HS-27A (cell line): Measurements from ENCODE around the gene SOHLH1.

Experiments
- DNase-seq: peaks from one replicate; pipeline ENCODE4 v3.0.0-alpha.2; 2012; ENCODE audit warnings: low read depth, missing footprints

Gene SOHLH1

DNA sequence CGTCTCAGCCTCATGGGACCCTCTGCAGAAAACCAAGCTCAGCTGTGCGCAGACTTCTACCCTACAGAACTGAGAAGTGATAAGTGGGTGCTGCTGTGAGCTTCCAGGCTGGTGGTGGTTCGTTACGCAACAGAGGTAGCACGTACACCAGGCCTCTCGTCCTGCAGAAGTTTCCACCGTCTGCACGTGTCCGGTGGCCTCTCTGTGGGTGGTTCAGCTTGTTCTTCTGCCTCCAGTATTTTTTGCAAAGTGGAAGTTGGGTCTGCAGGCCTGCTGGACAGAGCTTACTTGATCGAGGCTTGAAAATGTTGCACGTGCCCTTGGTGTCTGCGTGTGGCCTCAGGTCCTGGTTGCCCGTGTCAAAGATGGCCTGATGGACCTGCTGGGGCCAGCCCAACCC is 30.2 kb upstream of the SOHLH1 start:
- DNase-seq: no peak

DNA sequence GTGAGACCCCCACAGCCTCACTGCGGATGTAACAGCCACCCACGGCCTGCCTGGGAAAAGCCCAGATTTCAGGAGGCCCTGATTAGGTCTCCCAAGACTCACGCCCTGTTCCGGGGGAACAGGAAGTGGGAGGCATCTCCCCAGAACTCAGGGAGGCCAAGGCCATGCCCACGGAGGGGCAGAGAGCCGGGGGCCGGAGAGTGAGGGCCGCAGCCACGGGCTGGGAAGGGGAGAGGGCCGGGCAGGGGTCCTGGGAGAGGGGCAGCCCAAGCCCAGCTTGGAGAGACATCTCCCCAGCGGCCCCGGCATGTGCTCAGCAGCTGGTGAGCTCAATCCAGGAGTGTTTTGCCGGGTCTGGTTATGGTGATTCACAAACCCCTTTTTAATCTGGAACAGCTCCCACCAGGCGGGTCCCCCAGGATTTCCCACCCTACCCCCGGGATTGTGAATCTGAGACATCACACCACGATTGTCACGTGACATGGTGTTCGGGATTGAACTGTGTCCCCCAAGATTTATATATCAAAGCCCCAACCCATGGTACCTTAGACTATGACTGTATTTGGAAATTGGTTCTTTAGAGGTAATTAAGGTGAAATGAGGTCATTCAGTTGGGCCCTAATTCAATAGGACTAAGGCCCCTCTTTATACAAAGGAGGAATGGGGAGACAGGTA is 29.3 kb upstream of the SOHLH1 start:
- no peak for DNase-seq

DNA sequence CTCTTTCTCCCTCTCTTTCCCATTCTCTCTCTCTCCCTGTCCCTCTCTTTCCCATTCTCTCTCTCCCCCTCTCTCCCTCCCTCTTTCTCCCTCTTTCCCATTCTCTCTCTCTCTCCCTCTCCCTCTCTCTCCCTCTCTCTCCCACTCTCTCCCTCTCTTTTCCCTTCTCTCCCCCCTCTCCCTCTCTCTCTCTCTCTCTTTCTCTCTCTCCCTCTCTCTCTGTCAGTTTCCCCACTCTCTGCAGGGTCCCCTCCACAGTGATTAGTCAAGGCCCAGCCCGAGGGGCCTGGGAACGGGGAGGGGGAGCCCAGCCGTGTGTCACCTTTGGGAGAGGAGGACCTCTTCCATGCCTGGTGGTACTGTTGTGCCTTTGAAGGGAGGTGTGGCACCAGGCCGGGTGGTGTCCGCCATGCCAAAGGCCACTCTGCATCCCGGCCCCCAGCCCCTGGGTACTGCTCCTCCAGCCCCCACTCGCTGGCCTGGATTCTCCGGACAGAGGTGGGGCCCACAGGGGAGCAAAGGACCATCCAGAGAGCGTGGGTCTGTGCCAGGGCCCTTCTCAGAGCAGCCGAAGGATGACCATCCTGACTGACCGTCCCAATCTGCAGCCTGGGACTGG is 28.1 kb upstream of the SOHLH1 start:
- DNase-seq: no peak

DNA sequence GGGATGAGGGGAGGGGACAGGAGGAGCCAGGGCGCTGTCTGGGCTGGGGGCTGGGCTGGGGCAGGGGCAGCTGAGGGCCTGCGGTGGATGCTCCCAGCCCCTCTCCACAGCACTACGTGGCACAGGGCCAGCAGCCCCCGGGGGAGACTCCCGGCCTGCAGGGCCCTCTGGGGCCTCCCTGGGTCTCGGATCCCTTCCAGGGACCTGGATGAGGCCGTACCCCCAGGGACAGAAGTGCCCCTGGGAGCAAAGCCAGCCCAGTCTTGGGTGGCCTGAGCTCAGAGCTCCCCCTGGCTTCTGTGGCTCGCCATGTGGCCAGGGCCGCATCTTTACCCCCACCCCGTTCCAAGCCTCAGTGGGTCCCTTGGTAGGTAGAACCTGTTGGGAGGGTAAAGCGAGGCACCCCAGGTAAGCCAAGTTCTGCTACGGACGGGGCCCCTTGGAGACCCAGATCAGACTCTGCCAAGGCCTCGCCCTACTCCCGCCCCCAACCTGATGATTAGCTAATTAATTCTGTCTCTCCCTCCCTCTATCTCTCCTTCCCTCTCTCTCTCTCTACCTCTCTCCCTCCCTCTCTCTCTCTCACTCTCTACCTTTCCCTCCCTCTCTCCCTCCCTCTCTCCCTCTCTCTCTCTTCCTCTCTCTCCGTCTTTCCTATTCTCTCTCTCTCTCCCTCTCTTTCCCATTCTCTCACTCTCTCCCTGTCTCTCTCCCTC is 27.0 kb upstream of the SOHLH1 start:
- no peak for DNase-seq

DNA sequence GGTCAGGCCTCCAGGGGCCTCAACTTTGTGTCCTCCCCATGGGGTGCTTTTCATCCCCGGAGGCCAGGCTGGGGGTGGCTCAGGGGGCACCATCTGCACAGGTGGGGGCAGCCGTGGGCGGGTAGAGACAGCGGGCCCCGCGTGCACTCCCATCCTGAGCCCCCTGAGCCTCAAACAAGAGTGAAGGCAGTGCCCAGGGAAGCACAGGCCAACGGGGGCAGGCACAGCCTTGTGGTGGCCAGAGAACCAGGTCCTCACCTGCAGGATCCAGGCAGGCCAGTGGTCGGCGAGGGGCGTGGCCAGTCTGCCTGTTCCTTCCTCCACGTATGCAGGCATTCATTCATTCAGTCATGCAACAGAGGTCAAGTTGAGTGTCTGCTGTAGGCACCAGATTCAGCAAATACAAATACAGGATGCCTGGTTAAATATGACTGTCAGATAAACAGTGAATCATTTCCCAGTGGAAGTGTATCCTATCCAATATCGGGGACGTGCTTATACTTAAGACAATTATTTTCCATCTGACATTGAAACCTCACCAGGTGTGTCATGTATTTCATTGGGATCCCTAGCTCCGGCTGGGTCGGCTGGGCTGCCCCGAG is 25.0 kb upstream of the SOHLH1 start:
- DNase-seq: no peak

DNA sequence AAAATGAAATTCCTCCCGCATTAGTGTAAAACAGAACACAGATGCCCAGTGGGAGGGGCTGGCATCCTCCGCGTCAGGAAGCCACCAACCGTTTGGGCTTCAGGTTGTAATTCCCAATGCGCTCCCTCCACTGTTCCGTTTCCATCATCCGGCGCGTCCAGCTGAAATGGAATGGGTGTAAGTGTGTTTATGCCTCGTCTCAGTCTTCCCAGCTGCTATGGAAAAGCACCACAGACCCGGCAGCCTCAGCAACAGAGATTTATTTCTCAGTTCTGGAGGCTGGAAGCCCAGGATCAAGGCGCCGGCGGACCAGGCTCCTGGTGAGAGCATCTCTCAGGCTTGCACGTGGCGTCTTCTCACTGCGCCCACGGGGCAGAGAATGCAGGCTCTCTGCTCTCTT is 23.1 kb upstream of the SOHLH1 start:
- DNase-seq: no peak

DNA sequence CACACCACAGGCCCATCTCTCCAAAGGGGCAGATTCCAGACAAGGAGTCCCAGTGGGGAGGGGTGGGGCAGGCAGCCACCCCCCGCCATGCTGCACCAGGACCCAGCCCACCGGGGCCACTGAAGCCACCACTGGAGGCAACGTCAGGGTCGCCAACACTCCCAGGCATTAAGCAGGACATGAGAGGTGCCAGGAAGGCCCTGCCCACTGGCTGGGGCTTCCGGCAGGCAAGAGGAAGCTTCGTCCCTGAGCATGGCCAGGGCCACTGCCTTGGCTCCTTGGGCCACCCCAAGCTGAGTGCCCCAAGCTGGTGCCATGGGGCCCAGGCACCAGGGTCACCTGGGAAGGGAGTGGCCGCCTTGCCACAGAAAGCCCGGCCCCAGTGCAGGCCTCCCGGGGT is 20.2 kb upstream of the SOHLH1 start:
- DNase-seq: no peak

DNA sequence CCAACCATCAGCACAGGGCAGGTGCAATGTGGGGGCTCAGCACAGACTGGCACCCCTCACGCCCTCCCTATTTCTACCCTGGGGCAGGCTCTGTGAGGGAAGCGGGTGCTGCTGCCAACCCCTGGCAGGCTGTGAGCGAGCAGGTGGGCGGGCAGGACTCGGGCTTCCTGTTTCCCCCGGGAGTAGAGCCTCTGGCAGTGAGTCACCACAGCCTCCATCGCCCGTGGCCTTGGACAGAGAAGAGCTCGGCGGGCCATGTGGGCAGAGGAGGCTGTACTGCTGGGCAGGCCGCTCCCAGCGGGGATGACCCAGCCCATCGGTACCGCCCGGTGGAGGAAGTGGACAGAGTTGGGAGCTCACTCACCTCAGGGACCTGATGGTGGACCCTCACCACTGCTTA is 19.3 kb upstream of the SOHLH1 start:
- no peak for DNase-seq

DNA sequence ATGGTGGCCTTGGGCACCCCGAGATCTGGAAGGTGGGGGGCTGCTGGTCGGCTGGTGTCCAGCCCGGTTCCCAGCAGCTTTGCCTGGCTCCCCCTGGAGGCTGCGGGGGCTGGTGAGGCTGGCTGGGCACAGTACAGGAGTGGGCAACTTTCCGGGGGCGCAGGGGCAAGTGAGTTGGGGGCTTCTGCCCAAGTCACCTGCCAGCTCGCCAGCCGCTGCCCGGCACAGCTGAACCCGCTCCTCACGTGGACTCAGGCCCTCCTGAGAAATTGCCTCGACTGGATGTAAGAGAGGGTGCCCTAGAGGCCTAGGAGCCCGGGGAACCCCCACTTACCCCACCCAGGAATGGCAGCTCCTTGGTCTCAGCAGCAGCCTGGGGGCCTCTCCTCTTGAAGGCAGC is 18.1 kb upstream of the SOHLH1 start:
- no peak for DNase-seq

DNA sequence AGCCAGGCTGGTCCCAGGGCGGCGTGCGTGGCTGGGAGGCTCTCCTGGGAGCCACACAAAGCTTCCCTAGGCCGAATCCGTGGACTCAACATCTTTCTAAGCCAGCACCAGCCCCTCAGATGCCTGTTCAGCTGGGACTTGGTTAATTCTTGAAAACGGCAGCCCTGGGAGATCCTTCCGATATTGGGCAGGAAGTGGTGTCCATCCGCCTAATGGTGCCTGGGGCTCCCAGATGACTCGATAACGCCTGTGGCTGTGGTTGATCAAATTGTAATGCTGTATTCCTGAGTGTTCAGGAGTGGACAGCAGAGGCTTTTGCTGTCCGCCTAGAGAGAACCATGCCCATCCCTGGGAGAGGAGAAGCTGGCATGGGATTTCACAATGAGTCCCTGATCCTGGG is 16.8 kb upstream of the SOHLH1 start:
- no peak for DNase-seq

DNA sequence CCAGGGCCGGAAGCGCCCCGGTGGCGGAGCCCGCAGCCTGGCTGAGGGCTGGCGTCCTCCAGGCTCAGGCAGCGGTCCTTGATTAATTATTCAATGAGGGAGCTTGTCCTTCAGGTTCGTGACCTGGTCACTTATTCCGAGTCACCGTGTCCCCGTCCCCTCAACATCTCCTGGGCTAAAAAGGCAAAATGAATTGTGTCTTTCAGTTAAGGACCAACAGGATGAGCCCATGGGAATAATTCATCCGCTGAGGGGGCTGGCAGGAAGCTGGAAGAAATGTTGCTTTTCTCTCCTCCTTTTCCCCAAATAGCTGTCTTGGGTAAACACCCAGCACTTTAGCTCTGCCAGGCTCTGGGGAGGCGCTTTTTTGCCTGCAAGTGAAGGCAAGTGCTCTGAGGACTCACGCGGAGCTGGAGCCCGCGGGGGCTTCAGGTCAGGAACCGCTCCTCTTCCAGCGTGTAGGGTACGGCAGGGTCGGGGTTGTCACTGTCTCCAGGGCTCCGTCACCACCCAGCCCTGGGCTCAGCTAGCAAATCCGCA is 15.8 kb upstream of the SOHLH1 start:
- DNase-seq: no peak

DNA sequence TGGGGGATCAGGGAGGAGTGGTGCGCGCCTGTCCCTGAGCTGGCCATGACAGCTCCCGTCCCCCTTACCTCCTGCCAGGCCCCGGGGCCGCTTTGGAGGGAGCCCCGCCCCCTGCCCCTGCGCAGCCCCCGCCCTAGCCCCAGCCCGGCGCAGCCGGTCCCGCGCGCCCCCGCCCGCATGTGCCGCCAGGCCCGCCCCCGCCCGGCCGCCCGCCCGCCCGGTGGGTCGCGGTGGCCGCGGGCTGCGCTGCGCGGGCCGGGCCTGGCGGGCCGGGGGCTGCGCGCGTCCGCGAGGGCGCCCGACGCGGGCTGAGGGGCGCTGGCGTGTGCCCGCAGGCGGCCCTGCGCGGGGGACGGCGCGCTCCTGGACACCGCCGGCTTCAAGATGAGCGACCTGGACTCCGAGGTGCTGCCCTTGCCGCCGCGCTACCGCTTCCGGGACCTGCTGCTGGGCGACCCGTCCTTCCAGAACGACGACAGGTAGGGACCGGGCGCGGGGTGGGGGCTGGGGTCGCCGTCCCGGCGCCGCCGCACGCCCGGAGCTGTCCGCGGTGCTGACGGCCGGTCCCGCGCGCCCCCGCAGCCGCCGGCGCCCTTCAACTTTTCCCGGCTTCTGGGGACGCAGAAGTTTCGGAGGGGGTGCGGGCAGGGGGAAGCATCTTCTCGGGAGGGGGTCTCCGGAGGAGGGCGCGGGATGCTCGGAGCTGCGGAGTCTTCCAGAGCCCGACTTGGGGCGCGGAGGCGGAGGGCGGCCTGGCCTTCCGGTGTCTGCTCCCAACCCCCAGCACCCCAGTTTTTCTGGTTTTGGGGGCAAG is 15.2 kb upstream of the SOHLH1 start:
- DNase-seq: no peak

DNA sequence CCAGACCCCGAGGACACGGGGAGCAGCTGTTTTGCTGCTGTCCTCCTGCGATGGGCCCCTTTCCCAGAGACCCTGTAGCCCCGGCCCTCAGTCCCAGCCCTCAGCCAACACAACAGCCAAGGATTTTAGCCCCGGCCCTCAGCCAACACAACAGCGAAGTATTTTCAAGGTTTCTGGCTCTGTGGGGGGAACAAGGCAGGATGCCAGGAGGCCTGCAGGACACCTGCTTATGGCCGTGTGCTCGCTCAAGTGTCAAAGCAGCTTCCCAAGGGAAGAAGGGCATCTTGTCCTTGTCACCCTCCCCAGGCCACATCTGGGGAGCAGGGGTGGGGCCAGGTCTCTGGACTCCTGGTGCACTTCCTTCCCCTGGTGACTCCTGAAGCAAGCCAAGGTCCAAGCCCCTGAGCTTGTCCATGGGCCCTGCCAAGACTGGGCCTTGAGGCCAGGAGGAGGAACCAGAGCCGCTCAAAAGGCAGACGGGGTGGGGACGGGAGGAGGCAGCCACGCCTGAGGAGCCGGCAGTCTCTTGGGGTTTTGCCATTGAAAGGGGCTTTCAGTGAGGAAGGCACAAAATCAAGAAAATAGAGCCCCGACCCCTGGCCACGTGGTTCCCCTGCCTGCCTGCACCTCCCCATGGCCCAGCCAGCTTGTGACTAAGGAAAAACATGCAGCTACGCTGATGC is 13.5 kb upstream of the SOHLH1 start:
- no peak for DNase-seq

DNA sequence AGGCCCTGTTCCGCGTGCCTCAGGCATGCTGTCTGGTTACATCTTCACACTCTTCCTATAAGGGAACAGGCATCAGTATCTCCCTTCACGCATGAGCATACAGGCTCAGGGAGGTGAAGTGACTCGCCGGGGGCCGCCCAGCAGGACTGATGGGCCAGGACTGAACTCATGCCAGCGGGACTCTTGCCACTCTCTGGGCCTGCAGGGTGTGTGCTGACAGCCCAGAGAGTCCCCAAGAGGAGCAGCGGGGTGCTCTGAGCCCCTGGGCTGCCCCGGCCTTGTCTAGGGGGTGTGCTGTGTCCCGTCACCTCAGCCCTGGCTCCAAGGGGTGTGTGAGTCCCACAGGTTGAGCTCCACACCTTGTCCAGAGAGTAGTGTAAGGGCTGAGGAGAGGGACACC is 12.6 kb upstream of the SOHLH1 start:
- no peak for DNase-seq

DNA sequence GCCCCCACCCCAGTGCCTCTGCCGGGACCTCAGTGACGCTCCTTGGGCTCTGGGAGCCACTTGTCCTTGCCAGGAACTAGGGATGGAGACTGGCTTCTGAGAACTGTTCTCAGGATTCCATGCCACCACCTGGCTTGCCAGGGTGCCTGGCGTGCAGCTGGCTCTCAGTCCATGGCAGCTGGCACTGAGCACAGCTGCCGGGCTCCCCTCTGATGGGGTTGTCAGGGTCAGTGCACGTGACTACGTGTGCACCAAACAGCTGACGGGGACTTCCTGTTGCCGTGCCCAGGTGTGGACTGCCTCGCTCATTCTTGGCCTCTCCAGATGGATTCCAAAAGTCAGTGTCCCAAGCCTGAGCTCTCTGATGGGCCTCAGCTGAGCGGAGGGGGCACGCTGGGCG is 12.1 kb upstream of the SOHLH1 start:
- DNase-seq: no peak

DNA sequence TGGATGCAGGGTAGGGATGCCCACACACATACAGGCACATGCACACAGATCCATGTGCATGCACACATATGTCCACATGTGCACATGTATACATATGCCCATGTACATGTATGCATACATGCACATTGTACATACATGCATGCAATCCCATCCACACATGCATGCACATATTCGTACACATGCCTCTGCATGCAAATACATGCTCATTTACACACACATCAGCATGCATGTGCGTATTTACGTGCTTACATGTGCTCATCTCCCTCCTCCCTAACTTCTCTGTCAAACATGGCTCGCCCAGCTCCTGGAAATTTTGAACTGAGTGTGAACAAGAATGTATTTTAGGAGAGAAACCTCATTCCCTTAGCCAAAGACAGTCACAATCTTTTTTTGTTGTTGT is 8.9 kb upstream of the SOHLH1 start:
- DNase-seq: no peak

DNA sequence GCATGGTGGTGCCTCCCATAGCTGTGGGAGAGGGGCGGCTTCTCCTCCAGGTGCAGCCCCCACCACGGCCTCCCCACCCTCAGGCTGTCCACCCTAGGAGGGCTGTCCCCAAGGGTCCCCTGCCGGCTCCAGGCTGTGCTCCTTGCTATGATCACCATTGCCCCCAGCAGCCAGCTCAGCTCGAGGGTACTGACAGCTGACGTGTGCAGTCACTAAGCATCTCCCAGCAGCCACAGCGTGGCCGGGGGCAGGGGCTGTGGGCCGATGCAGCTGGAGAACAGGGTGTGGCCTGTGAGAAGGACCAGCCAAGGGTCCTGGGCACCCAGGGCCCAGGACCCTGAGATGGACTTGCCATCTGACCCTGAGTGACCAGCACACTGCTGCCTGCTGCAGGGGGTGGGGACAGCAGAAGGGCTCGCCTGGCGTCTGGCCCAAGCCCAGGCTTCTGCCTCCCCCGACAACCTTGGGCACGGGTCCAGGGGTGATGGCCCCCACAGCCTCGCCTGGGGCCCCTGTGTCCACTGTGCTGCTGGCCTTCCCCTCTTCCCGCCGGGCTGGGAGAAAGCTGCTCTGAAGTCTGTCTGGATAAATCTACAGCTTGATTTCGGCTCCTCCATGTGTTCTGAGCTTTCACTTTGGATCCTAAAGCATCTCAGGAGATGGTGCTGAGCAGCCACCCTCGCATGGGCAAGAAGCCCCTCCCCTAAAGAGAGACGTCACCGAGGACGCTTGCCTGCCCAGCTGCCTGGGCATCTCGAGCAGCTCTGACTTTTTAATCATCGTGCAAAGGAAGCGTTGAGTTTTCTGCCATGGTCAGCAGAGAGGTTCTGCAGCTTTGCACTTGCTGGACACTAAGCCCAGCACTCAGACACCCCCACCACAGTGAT is 8.2 kb upstream of the SOHLH1 start:
- DNase-seq: no peak

DNA sequence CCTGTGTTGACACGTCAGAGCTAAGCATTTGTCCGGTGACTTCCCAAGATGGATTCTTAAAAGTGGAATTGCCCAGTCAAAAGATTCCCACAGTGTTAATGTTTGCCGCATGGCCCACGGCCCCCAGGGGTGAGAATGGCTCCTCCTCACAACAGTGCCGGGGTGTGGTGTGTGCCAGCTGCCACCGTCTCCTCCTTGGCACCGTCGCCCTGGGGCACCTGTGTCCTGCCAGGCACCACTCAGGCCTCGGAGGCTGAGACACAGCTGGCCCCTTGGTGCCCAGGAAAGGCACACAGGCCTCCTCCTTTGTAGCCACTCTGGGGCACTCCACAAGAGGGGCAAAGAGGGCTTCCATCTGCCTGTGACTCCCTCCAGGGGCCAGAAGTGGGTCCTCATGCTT is 7.0 kb upstream of the SOHLH1 start:
- no peak for DNase-seq

DNA sequence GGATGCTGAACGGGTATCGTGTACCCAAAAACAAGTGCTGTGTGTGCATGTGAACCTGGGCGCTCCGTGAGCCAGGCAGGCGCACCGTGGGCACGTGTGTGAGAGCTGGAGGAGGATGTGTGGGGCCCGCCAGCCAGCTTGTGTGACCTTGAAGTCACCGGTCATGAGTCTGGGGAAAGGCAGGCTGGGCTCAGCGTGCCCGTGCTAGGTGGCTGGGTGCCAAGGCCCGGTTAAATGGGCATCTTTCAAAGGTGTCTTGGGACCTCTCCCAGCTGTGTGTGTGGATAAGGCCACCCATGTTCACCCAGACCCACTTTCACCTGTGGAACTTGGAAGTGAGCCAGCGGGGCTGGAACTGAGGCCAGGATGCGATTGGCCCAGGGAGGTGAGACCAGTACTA is 6.1 kb upstream of the SOHLH1 start:
- DNase-seq: no peak

DNA sequence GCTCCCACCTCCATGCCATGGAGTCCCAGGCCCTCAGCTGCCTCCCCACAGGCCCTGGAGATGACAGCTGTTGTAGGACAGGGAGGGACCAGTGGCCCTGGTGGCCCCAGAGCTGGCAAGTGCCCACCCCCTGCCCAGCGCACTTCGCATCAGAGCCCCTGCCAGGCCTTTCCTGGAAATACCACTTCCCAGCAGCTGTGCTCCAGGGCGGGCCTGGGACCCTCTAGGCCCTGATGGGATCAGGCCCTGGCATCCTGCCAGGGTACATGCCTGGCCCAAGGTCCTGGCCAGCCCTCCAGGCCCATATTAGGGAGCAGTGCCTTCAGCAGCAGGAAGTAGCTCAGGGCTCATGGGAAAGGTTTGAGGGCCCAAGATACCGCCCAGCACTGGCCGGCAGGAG is 5.2 kb upstream of the SOHLH1 start:
- DNase-seq: no peak
